OCI-LY3 (cell line): ENCODE data around the gene HOXC5.

Experiments
- H2AFZ ChIP-seq: fragments of 200-600, 300-600 bp; shearing (Covaris generic); 2 replicates; pipeline ENCODE4 v1.6.0; 2014; ENCODE audit warnings: antibody characterized with exemption, low read depth, low read length
- H3K27ac ChIP-seq: fragments of 200-600, 300-600 bp; sonication (generic); 2 replicates; pipeline ENCODE4 v1.5.1; 2014; ENCODE audit warnings: mild to moderate bottlenecking, low read length, moderate library complexity, mixed read lengths
- H3K27me3 ChIP-seq: fragments of 200-600, 300-600 bp; sonication (generic); 2 replicates; pipeline ENCODE4 v1.6.1; 2014; ENCODE audit warnings: low read depth, low read length, mixed read lengths
- H3K36me3 ChIP-seq: fragments of 200-600, 300-600 bp; sonication (generic); replicated peaks from 2 replicates; pipeline ENCODE3; 2014; ENCODE audit warnings: low read depth, low read length, mixed read lengths
- H3K4me1 ChIP-seq: fragments of 300-600, 200-600 bp; sonication (generic); 2 replicates; pipeline ENCODE4 v1.6.1; 2014; ENCODE audit warnings: low read length, mixed read lengths
- H3K4me2 ChIP-seq: fragments of 200-600, 300-600 bp; sonication (generic); 2 replicates; pipeline ENCODE4 v1.6.1; 2014; ENCODE audit warnings: low read length, mixed read lengths
- H3K4me3 ChIP-seq: fragments of 300-600, 200-600 bp; sonication (generic); 2 replicates; pipeline ENCODE4 v1.5.1; 2014; ENCODE audit warnings: antibody characterized with exemption, mild to moderate bottlenecking, low read length, moderate library complexity
- H3K79me2 ChIP-seq: fragments of 300-600, 200-600 bp; shearing (Covaris generic); 2 replicates; pipeline ENCODE4 v1.6.1; 2014; ENCODE audit warnings: mild to moderate bottlenecking, low read length, mixed read lengths
- H3K9ac ChIP-seq: fragments of 300-600, 200-600 bp; shearing (Covaris generic); 2 replicates; pipeline ENCODE4 v1.6.0; 2014; ENCODE audit warnings: mild to moderate bottlenecking, low read length, moderate library complexity
- H3K9me3 ChIP-seq: fragments of 200-600, 300-600 bp; shearing (Covaris generic); 2 replicates; pipeline ENCODE4 v1.6.1; 2014; ENCODE audit warnings: low read length, mixed read lengths; ENCODE audit not compliant: insufficient read depth
- H4K20me1 ChIP-seq: fragments of 200-600, 300-600 bp; sonication (generic); 2 replicates; pipeline ENCODE4 v1.6.1; 2016; ENCODE audit warnings: low read length, mixed read lengths; ENCODE audit not compliant: insufficient read depth
- CTCF ChIP-seq: fragments of 200-600, 300-600 bp; sonication (generic); IDR thresholded peaks from 2 replicates; pipeline ENCODE4 v1.5.1; 2014; ENCODE audit warnings: antibody characterized with exemption, low read length, low read depth
- EZH2phosphoT487 ChIP-seq: fragments of 200-600 bp; shearing (Covaris generic); IDR thresholded peaks from 2 replicates; pipeline ENCODE4 v1.6.1; 2018; ENCODE audit warnings: antibody characterized with exemption, mixed run types, low read depth

The HOXC5 gene

GRCh38 chr12:54004063-54004840 lies 28.6 kb upstream of the HOXC5 start:
- peaks cover 27% of the 10 kb centered on the region for H3K27me3 ChIP-seq
- H3K4me2 ChIP-seq: peak overlapping the region; percentile 13; the same call in 1 of the 2 replicates
- no peaks in the 10 kb centered on the region for H3K36me3 ChIP-seq
- H3K9ac ChIP-seq: no peak overlapping the region
- peaks cover 26% of the 10 kb centered on the region for H3K4me1 ChIP-seq
- H3K79me2 ChIP-seq: no peaks in the 10 kb centered on the region
- no peak overlapping the region for H3K4me3 ChIP-seq
- 0 out of 2 replicates have a peak overlapping the region, but pooled peaks have one; percentile 1 for H2AFZ ChIP-seq
- H4K20me1 ChIP-seq: no peaks in the 10 kb centered on the region
- H3K9me3 ChIP-seq: no peaks in the 10 kb centered on the region
- TF ChIP-seq CTCF (peak; percentile 54), EZH2phosphoT487 (no peak)
- H3K27ac ChIP-seq: no peak overlapping the region

GRCh38 chr12:54004841-54005530 lies 27.9 kb upstream of the HOXC5 start:
- no peaks in the 10 kb centered on the region for H3K79me2 ChIP-seq
- H3K4me3 ChIP-seq: no peak overlapping the region
- no peak overlapping the region for H3K4me2 ChIP-seq
- no peaks in the 10 kb centered on the region for H3K9me3 ChIP-seq
- TF ChIP-seq EZH2phosphoT487 (no peak), CTCF (no peak)
- no peak overlapping the region for H3K27ac ChIP-seq
- H3K4me1 ChIP-seq: peaks cover 30% of the 10 kb centered on the region
- H3K36me3 ChIP-seq: no peaks in the 10 kb centered on the region
- H3K9ac ChIP-seq: no peak overlapping the region
- no peaks in the 10 kb centered on the region for H4K20me1 ChIP-seq
- H2AFZ ChIP-seq: no peak overlapping the region
- peaks cover 35% of the 10 kb centered on the region for H3K27me3 ChIP-seq

GRCh38 chr12:54005531-54005852 lies 27.4 kb upstream of the HOXC5 start:
- no peak overlapping the region for H2AFZ ChIP-seq
- peak overlapping the region; percentile 98 for H3K4me2 ChIP-seq
- no peak overlapping the region for H3K27ac ChIP-seq
- H3K36me3 ChIP-seq: no peaks in the 10 kb centered on the region
- no peak overlapping the region for H3K4me3 ChIP-seq
- no peaks in the 10 kb centered on the region for H3K9me3 ChIP-seq
- H3K4me1 ChIP-seq: peaks cover 30% of the 10 kb centered on the region
- no peaks in the 10 kb centered on the region for H3K79me2 ChIP-seq
- peaks cover 40% of the 10 kb centered on the region for H3K27me3 ChIP-seq
- H3K9ac ChIP-seq: no peak overlapping the region
- H4K20me1 ChIP-seq: no peaks in the 10 kb centered on the region
- TF ChIP-seq EZH2phosphoT487: no peak
- no peak for TF ChIP-seq CTCF

GRCh38 chr12:54005853-54006558 lies 26.8 kb upstream of the HOXC5 start:
- Histone ChIP-seq H4K20me1 (no peaks in the 10 kb centered on the region), H3K4me2 (peak overlapping the region; percentile 98), H3K9ac (peak overlapping the region; percentile 60), H3K4me1 (peaks cover 33% of the 10 kb centered on the region), H3K36me3 (no peaks in the 10 kb centered on the region), H3K9me3 (no peaks in the 10 kb centered on the region), H3K79me2 (no peaks in the 10 kb centered on the region), H3K27me3 (peaks cover 45% of the 10 kb centered on the region), H2AFZ (0 out of 2 replicates have a peak overlapping the region, but pooled peaks have one; percentile 34), H3K4me3 (peak overlapping the region; percentile 75), H3K27ac (no peak overlapping the region)
- peak; percentile 90 for TF ChIP-seq CTCF
- TF ChIP-seq EZH2phosphoT487: no peak
